Stimulated activated CD4-positive, alpha-beta T cell treated with anti-CD3 and anti-CD28 coated beads, TNF-alpha, amount 100 ng/mL, for 48 hours (primary cell): ENCODE measurements around the gene TNS4.
"Not testable (repeated sequence)": the region's sequence is repeated elsewhere in the genome, so short reads cannot be mapped to it uniquely, and the experiment has no call there.

Experiments used
- DNase-seq, 3 donors: peaks; one replicate each; pipeline ENCODE4 v3.0.0-alpha.2; 2020; ENCODE audit warnings: low read depth in 3 of 3

The TNS4 gene

DNA sequence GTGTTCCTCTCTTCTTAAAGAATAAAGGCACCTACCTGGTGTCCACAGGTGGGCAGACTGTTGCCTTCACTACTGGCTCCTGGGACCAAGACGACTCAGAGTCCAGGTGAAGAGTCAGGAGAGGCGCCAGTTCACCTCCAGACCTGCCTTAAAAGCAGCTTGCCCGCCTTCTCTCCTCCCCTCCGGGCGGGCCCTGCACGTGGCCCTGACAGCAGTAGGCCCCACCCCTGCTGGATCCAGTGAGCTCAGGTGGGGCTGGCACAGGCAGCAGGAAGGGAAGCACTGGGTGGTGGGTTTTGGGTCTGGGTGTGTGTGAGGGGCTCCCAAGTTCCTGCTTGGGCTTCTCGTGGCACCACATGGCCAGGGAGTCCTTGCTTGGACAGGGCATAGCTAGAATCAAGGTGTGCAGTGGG is at the start of gene TNS4:
TSS of gene TNS4 (minus strand) at position 125 of the 413 bp plus-strand sequence. CDS start 5,198 bp downstream, outside the sequence.
- DNase-seq: no peak

- no peak for DNase-seq
Observed at GRCh38 chr17:40550608-40551007, 49.2 kb upstream of the TNS4 start.

- no peak for DNase-seq
Observed at GRCh38 chr17:40548982-40549685, 47.7 kb upstream of the TNS4 start.

DNA sequence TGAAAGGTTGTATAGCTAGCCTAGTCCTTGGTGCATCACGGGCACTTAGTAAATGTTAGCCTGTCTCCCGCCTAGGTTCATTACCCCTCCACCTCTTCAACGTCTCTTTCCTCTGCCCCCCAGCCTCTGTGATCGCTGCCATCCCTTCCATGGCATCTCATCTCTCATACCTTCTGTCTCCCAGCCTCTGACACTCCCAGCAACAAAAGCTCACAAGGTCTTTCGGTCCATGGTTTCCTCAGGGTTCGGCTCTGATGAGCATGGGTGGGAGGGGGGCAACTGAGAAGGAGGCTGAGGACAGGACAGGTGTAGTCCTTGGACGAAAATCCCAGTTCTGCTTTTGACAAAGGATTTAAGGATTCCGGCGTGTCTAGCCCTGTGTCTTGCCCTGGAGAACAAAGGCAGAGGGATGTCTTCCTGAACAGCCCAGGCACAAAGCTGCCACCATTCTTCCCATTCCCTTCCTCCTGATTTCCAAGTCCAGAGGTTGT is 47.1 kb upstream of the TNS4 start:
- no peak for DNase-seq

- no peak for DNase-seq
Observed at GRCh38 chr17:40547785-40548478, 46.5 kb upstream of the TNS4 start.

GRCh38 chr17:40547079-40547784 is 45.8 kb upstream of the TNS4 start:
- DNase-seq: no peak

DNA sequence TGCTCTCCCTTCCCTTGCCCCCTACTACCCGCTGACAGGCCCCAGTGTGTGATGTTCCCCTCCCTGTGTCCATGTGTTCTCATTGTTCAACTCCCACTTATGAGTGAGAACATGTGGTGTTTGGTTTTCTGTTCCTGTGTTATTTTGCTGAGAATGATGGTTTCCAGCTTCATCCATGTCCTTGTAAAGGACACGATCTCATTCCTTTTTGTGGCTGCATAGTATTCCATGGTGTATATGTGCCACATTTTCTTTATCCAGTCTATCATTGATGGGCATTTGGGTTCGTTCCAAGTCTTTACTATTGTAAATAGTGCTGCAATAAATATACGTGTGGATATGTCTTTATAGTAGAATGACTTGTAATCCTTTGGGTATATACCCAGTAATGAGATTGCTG is 45.1 kb upstream of the TNS4 start:
- not testable (repeated sequence) for DNase-seq

DNA sequence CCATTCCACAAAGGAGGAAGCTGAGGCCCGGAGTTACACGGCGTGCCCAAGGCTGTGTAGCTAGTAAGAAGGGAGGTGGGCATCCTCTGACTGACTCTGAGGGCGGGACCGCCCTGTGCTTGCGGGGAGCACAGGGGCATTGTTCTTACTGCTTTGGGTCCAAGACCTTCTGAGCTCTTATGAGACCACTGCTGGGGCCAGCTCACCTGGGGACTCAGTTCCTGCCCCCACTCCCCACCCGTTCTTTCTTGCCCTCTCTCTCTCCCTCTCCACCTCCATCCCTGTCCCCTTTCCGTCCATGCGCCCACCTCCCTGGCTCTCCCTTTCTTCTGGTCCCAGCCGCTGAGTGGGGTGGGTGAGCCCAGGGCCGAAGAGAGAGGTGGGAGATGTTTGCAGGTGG is 44.2 kb upstream of the TNS4 start:
- DNase-seq: no peak

GRCh38 chr17:40542558-40543411 is 41.4 kb upstream of the TNS4 start:
- no peak for DNase-seq

- no peak for DNase-seq
Observed at GRCh38 chr17:40541873-40542557, 40.6 kb upstream of the TNS4 start.

DNA sequence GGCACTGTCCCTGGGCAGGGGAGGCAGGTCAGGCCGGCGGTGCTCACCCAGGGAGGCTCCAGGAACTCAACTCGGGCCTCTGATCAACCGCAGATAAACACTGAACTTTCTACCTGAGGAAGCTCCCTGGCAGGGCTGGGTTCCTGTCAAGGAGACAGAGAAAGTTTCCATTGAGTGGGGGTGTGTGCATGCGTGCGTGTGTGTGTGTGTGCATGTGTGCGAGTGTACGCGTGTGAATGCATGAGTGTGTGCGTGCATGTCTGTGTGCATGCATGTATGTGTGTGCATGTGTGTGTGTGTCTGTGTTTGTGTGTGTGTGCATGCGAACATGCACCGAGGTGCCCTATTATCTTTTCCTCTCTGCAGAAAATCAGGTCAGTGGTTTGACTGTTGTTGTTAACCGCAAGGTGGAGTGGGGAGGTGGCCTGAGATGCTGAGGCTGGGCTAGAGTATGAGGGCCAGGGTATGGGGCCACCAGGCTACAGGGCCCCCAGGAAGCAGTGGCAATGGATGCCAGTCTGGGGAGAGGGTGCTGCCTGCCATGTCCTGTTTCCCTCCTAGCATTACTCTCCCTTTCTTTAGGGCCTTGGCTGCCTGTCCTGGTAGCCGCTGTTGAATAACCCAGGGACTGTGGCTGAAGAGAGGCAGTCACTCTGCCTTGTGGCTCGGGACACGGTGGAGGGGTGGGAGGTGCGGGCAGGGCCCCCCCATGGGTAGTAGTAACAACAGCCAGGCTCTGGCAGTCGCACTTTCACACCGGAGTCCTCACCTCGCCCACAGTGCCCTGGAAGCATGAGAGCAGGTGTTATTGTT is 39.8 kb upstream of the TNS4 start:
- DNase-seq: peak in 1 of 3 donors; percentile 70

DNA sequence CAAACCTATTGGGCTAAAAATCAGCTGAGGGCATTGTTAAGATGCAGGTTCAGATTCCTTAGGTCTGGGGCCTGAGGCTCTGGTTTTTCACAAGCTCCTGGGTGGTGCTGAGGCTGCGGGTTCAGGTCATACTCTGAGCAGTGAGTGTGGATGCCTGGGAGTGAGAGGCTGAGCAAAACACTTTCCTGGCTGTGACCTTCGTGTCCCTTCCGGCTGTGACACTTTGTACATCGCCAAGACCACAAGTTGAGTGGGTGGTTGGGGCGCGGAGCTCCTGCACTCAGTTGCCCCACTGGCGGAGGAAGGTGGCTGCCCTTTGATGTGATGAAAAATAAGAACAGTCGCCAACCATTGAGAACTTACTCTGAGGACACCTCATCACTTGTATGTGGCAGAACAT is 39.0 kb upstream of the TNS4 start:
- DNase-seq: peak in 1 of 3 donors; percentile 79

DNA sequence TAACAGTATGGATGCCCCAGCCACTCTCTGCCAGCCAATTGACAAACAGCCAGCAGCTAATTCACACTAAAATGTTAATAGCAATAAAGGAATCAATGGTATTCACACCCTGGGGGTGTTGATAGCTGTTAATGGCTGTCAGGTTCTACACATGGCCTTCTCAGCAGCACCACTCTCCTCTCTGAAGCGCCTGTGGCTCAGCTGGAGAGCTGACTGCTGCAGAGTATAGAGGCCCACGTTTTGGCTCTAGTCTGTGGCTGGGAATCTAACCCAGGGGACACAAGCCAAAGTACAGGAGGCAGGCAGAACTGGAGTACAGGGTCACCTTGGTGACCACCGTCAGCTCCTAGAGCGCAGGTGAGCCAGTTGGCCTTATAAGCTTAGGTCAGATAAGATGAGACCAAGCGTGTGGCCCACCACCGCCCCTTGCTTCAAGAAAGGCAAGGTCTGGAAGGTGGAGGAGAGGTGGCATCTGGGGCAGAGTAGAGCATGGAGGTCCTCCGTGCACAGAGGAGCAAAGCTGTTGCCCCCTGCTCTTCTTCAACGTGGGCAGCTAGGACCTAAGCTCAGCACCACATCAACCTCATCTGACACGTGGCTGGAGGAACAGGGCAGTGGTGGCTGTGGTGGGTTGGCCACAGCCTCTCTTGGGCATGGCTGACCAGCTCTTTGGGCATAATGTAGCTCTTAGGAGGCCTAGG is 38.4 kb upstream of the TNS4 start:
- DNase-seq: no peak

- no peak for DNase-seq
Observed at GRCh38 chr17:40538936-40539705, 37.7 kb upstream of the TNS4 start.

- DNase-seq: no peak
Observed at GRCh38 chr17:40538019-40538935, 36.9 kb upstream of the TNS4 start.

- no peak for DNase-seq
Observed at GRCh38 chr17:40536295-40537171, 35.1 kb upstream of the TNS4 start.

DNA sequence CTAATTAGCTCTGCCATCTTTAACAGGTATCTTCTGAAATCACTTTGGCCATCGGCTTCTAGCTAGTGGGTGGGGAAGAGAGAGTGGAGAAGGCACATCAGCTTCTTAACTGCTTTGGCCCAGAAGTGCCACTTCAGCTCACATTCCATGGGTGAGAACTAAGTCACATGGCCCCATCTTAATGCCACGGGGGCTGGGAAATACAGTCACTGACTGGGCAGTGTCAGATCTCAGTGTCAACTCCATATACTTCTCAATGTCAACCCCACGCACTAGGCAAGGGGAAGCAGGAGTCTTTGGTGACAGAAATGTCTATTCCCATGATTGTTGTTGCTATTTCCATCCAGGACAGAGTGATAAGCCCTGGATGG is 34.5 kb upstream of the TNS4 start:
- no peak for DNase-seq
